Measurements from ENCODE around the gene FGD6.

DNA sequence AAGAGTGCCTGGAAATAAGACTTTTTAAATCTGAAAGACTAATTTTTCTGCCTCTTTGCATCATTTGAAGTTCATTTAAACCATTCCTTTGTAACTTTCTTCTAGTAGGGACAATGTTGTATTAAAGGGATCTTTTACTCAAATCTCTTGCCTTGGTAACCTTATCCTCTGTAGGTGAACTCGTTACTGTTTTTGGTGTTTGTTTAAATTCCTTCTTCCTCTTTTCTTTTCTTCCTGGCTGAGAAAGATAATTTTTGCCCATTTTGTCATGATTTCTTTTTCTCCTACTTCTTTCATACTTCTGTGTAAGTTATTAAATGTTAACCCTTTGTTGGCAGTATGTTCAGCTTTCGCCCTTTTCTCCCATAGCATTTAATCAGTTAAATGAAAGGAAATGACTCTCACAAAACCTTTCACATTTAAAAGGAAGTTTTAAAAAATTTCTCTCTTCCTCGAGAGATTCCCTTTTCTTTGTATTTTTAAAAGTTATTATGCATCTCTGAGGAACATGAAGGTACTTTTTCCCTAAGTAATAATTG lies 10.6 kb upstream of the FGD6 start:
- TF ChIP-seq POLR2A (IDR thresholded peaks at IDR 0.05) = no peak
- TF ChIP-seq, protein P1, sequence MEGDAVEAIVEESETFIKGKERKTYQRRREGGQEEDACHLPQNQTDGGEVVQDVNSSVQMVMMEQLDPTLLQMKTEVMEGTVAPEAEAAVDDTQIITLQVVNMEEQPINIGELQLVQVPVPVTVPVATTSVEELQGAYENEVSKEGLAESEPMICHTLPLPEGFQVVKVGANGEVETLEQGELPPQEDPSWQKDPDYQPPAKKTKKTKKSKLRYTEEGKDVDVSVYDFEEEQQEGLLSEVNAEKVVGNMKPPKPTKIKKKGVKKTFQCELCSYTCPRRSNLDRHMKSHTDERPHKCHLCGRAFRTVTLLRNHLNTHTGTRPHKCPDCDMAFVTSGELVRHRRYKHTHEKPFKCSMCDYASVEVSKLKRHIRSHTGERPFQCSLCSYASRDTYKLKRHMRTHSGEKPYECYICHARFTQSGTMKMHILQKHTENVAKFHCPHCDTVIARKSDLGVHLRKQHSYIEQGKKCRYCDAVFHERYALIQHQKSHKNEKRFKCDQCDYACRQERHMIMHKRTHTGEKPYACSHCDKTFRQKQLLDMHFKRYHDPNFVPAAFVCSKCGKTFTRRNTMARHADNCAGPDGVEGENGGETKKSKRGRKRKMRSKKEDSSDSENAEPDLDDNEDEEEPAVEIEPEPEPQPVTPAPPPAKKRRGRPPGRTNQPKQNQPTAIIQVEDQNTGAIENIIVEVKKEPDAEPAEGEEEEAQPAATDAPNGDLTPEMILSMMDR (IDR thresholded peaks at IDR 0.05 in 4 of 5, conservative IDR thresholded peaks at IDR 0.05 in 1 of 5) = no peak

All from gastrocnemius medialis (tissue), 4 donors.